ENCODE measurements around the gene ASS1.
"Not testable (repeated sequence)": the region's sequence is repeated elsewhere in the genome, so short reads cannot be mapped to it uniquely, and the experiment has no call there.

The ASS1 gene

DNA sequence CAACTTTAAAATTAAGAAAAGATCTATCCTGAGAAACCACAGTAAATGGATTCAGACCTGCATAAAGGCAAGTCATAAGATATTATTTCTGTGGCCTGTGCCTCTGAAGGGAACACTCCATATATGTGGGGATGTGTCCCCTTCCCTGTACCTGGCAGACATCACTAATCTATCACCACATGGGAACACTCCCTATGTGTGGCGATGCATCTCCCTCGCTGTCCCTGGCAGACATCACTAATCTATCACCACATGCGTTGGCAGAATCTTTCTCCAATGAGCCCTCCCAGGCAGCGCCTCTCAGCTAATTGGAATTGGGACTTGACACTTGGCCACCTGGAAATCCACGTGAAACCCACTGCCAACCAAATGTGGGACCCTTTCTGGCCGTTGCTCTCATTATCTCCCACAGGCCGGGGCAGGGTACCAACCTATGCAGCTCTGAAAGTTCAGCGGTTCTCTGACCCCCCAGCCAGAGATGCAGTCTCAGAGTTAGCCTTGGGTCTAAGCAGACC is 25.2 kb upstream of the ASS1 start:
- no peak for DNase-seq

DNA sequence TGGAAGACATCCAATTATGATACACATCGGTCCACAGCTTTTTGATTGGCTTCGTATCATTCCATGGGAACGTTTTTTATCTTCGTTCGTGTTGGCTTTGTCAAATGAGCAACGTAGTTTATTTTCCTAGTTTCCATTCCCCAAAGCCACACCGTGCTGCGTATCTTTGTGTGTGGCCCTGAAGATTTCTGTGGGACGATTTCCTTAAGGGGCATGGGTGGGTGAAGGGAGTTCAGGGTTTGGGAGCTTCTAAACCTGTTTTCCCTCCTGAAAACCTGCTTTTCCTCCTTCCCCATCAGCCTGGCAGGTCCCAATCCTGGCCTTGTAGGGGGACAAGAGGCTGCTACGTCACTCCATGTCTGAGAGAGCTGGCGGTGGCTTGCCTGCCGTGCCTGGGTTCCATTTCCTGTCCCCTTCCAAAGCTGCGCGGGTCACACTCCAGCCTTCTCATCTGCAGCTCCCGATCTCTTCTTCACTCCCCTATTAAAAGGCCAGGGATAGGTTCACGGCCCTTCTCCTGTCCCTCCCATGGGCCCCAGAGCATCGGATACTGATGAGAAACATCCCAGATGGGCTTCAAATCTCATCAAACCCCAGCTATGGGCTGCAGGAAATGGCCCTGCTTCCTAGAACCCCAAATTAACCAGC is 23.5 kb upstream of the ASS1 start:
- DNase-seq, result no peak

- no peak for DNase-seq
These were observed 22.9 kb upstream of the ASS1 start for GRCh38 chr9:130421802-130422276.

DNA sequence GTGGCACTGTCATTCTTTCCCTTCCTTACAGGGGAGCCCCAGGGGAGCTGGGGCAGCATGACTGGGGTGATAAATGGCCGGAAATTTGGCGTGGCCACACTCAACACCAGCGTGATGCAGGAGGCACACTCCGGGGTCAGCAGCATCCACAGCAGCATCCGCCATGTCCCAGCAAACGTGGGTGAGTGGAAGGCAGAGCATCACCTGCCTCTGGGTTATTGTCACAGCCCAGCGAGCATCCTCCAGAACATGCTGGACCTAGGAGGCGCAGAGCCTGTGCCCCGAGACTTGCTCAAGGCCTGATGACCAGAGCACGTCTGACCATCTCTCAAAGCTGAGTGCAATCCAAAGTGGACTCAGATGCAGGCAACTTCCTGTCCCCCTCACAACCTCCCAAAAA is 22.2 kb upstream of the ASS1 start:
- DNase-seq, result no peak

GRCh38 chr9:130423272-130423671 is 21.5 kb upstream of the ASS1 start:
- DNase-seq, result no peak

- no peak for DNase-seq
These were observed 19.9 kb upstream of the ASS1 start for GRCh38 chr9:130424595-130425454.

- DNase-seq, result no peak
These were observed 18.9 kb upstream of the ASS1 start for GRCh38 chr9:130425741-130426466.

GRCh38 chr9:130426467-130426773 is 18.3 kb upstream of the ASS1 start:
- no peak for DNase-seq

GRCh38 chr9:130426883-130427282 is 17.9 kb upstream of the ASS1 start:
- DNase-seq, result no peak

DNA sequence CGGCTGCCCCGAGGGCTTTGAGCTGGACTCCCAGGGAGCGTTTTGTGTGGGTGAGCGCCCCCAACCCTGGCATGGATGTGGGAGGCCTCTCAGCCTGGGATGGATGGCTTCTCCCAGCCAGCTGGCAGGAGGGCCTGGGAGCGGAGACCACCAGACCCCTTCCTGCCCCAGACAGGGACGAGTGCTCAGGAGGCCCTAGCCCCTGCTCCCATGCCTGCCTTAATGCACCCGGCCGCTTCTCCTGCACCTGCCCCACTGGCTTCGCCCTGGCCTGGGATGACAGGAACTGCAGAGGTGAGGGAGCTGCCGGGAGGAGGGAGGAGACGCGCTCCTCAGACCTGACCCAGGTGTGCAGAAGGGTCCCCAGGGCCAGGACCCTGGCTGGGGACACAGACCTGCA is 17.4 kb upstream of the ASS1 start:
- DNase-seq, result no peak

- no peak for DNase-seq
These were observed 16.6 kb upstream of the ASS1 start for GRCh38 chr9:130428086-130428665.

- no peak for DNase-seq
These were observed 15.4 kb upstream of the ASS1 start for GRCh38 chr9:130429381-130429780.

DNA sequence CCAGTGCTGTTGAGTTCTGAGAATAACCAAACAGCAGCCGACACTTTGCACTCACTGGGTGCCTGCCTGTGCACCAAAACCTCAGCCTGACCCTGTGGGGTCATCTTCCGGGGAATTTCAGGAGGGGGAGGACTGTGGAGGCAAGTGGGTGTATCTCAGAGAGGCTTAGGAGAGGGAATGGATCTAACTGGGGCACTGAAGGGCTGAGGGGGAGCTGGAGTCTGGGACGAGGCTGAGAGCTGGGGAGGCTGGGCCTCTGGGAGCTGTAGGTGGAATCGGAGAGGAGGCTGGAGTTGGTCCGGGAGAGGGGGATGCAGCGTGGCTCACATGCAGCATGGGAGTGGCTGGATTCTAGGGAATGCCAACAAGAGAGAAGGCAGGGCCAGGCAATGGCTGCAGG is 14.9 kb upstream of the ASS1 start:
- DNase-seq, result no peak

DNA sequence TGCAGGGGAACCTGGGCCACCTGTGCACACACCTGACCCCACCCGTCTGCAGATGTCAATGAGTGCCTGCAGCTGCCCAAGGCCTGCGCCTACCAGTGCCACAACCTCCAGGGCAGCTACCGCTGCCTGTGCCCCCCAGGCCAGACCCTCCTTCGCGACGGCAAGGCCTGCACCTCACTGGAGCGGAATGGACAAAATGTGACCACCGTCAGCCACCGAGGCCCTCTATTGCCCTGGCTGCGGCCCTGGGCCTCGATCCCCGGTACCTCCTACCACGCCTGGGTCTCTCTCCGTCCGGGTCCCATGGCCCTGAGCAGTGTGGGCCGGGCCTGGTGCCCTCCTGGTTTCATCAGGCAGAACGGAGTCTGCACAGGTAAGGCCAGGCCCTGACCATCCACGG is 14.5 kb upstream of the ASS1 start:
- no peak for DNase-seq

DNA sequence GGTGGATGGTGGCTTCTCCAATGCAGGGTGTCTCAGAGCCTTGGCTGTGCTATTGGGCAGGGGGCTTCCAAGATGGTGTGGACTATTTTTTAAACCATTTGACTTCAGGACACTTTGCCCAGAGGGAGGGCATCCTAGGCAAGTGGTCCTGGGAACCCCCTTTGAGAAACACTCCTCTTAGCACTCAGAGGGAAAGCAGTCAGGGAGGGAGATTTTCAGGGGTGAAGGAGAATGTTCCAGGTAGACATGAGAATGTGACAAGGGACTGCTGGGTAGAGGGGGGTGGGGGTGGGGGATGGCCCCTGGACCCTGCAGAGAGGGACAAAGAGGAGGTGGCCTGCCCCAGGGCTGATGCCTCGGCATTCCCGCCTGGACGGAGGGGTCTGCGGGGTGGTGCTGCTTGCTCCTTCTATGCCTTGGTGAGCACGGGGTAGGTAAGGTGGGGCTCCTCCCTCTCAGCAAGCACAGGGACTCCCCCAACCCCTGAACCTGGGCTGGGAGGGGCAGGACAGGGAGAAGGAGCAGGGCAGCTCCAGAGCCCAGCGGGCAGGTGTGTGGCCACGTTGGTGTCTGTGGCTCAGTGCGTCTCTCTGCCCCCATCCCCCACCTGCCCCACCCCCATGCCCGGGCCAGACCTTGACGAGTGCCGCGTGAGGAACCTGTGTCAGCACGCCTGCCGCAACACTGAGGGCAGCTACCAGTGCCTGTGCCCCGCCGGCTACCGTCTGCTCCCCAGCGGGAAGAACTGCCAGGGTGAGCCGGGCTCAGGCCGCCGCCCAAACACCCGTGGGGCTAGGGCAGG is 13.8 kb upstream of the ASS1 start:
- DNase-seq, result no peak

- no peak for DNase-seq
These were observed 13.0 kb upstream of the ASS1 start for GRCh38 chr9:130431536-130432303.

- DNase-seq, result no peak
These were observed 12.4 kb upstream of the ASS1 start for GRCh38 chr9:130432362-130432761.

GRCh38 chr9:130432796-130433167 is 12.0 kb upstream of the ASS1 start:
- no peak for DNase-seq

DNA sequence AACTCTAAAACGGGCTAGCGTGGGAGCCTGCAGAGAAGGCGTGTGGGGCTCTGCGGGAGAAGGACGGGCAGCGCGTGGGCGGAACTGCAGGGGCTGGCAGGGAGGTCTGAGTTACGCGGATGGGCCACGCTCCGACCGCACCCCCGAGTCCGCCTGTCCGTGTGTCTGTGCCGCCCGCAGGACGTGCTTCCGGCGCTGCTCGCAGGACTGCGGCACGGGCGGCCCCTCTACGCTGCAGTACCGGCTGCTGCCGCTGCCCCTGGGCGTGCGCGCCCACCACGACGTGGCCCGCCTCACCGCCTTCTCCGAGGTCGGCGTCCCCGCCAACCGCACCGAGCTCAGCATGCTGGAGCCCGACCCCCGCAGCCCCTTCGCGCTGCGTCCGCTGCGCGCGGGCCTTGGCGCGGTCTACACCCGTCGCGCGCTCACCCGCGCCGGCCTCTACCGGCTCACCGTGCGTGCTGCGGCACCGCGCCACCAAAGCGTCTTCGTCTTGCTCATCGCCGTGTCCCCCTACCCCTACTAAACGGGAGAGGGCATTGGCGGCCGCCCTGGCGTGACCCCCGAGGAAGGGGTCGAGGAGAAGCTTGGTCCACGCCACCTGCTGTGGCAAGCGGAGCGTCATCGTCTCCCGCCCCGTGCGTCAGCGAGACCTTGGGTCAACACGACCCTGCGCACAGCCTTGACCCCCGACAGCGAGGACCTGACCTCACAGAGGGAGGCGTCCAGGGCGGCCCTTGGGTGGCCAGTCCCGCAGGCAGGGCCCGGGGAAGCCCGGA is 11.4 kb upstream of the ASS1 start:
- no peak for DNase-seq

DNA sequence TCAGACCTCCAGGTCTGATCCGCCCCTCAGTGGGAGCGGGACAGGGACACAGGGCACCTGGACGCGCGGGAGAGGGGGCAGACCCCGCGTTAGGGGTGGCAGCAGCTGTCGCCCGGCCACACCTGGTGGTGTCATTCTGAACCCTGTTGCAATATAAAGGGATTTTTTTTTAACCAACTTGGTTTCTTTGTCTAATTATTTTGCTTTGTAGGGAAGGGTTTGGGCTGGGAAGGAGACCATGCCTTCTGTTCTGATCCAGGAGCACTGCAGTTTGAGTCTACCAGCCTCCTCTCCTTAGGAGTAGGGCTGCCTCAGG is 10.9 kb upstream of the ASS1 start:
- no peak for DNase-seq

GRCh38 chr9:130434656-130435055 is 10.1 kb upstream of the ASS1 start:
- DNase-seq, result not testable (repeated sequence)

Measured in GDM1 (cell line).